A673 (cell line): ENCODE data around the gene CHD1L.

Experiments
- EZH2 ChIP-seq: fragments of 200-600 bp; sonication (generic); IDR thresholded peaks from 2 replicates; pipeline ENCODE4 v1.6.1; 2017; ENCODE audit warnings: borderline replicate concordance, low read depth, mild to moderate bottlenecking, mixed read lengths, antibody characterized with exemption, low read length; ENCODE audit not compliant: poor library complexity, severe bottlenecking
- TF ChIP-seq, protein P1 (sequence below): fragments of 300-800, 200-600 bp; sonication (generic); conservative IDR thresholded peaks from 2 replicates; pipeline ENCODE4 v1.5.1; 2017; ENCODE audit warnings: low read depth, mild to moderate bottlenecking, antibody characterized with exemption, low read length, moderate library complexity, mixed read lengths

DNA sequence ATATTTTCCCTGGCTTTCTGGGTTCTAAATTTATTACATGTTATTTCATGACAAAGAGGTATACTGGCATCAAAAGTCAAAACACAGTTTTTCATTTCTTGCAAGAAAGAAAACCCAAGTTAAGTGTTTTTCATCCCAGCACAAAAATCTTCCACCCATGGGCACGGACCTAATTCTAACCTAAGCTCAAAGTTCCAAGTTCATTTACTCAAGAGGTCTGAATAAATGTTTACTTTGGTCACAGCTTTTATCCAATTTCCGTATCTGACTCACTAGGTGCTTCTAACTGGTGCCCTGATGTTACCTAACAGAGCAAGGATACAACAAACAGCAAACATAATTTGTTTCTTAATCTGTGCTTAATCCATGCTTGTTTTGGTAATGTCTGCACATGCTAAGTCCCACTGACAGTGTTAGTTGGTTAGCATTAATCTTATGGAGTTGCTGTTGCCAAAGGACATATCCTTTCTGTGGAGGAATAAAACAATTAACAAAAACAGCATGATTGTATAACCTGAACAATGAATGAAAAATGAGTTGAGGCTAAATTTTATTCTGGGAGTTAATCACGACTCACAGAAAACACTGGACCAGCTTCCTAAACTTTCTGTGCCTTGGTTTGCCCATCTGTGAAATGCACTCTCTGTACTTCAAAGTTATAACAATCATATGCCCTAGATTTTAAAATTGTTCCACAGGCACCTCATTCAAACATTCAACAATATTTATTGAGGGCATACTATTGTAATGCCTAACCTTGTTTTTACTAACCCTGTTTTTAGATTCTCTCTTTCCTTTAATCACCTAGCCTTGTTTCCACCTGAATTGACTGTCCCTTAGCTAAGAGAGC, 4.2 kb upstream of the CHD1L start:
- TF ChIP-seq, protein P1, sequence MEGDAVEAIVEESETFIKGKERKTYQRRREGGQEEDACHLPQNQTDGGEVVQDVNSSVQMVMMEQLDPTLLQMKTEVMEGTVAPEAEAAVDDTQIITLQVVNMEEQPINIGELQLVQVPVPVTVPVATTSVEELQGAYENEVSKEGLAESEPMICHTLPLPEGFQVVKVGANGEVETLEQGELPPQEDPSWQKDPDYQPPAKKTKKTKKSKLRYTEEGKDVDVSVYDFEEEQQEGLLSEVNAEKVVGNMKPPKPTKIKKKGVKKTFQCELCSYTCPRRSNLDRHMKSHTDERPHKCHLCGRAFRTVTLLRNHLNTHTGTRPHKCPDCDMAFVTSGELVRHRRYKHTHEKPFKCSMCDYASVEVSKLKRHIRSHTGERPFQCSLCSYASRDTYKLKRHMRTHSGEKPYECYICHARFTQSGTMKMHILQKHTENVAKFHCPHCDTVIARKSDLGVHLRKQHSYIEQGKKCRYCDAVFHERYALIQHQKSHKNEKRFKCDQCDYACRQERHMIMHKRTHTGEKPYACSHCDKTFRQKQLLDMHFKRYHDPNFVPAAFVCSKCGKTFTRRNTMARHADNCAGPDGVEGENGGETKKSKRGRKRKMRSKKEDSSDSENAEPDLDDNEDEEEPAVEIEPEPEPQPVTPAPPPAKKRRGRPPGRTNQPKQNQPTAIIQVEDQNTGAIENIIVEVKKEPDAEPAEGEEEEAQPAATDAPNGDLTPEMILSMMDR, result no peak
- TF ChIP-seq EZH2, result no peak
